Testis (tissue), 3 donors: Measurements from ENCODE around the gene VEZT. TPM values are rescaled to one million over a fixed set of nuclear protein-coding genes. Genes with fewer than 3 reads are reported as not detected.

ENCODE experiments used
- DNase-seq: peaks from one replicate; pipeline ENCODE4 v3.0.0-alpha.2; 2019
- H3K27ac ChIP-seq, 2 donors: fragments of 200-600 bp; sonication (generic); one replicate each; pipeline ENCODE4 v1.5.1; 2019
- H3K27me3 ChIP-seq: fragments of 200-600 bp; sonication (generic); one replicate; pipeline ENCODE4 v1.5.1; 2019
- H3K36me3 ChIP-seq: fragments of 200-600 bp; sonication (generic); one replicate; pipeline ENCODE4 v1.5.1; 2017; ENCODE audit warnings: low read depth; ENCODE audit errors: missing control alignments
- H3K4me1 ChIP-seq: fragments of 200-600 bp; sonication (generic); one replicate; pipeline ENCODE4 v1.5.1; 2019
- H3K4me3 ChIP-seq, 2 donors: fragments of 200-600 bp; sonication (generic); one replicate each; pipeline ENCODE4 v1.5.1; 2017 to 2019
- H3K9me3 ChIP-seq: fragments of 200-600 bp; sonication (generic); one replicate; pipeline ENCODE4 v1.5.1; 2017
- CTCF ChIP-seq, 3 experiments: fragments of 450-650 bp in 2 of 3; fragments of 200-600 bp in 1 of 3; sonication (generic) in 1 of 3; IDR thresholded peaks; one replicate each; pipeline ENCODE4 v1.5.1; 2016 to 2019; ENCODE audit warnings: antibody characterized with exemption in 3 of 3, mild to moderate bottlenecking in 2 of 3, moderate library complexity in 1 of 3
- POLR2A ChIP-seq: fragments of 450-650 bp; IDR thresholded peaks from one replicate; pipeline ENCODE4 v1.6.1; 2017; ENCODE audit warnings: antibody characterized with exemption, mild to moderate bottlenecking, moderate library complexity
- WGBS, 2 donors: methylation state at CpG; one replicate each; pipeline ENCODE4 v1.1.5; 2018; 5-methylcytosine and 5-hydroxymethylcytosine counted together
- intact Hi-C: fragments of 100-400 bp; cut with DNase I; formaldehyde crosslinking; loops from one replicate; pipeline ENCODE4 v1.15.1; 2023; ENCODE audit warnings: low total_unique reads
- polyA plus RNA-seq: library from polyadenylated mRNA; stranded (reverse); fragments of 350-450 nt; fragmentation: Illumina TruSeq; extraction: RNeasy Lipid Tissue Mini Kit (QIAGEN cat#74804); gene quantifications from one replicate; pipeline ENCODE4 v1.2.3, GENCODE V29; 2014; ENCODE audit warnings: low read depth, low replicate concordance; ENCODE audit not compliant: insufficient read depth
- total RNA-seq, 2 donors: library from RNA; depleted of rRNA; stranded (reverse); fragments of >200 nt; gene quantifications; one replicate each; pipeline ENCODE4 v1.2.3, GENCODE V29; 2016

VEZT gene
- total and polyA plus RNA-seq, 3 donors from 2014 or later: 31.7 to 112 (median 94.6) TPM

DNA sequence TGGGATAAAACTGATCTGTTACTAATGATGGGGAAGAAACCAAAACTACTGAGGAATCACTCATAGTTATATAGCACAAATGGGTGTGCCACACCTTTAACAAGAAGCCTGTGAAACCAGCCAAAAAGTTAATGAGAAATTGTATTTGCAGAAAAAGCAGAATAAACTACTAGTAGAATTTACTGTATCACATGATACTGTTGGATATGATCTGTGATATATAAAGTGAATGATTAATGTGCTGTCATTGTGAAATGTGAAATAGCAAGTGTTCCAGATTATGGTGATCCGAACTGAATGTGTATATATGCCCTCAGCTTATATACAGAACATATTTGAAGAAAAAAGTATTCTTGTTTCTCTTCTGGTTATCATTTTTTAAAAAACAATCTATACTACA is 30.5 kb downstream of the VEZT start:
- 85 to 93% methylated on average over 1 of the region's 1 CpG for WGBS, 2 donors
- H3K27ac ChIP-seq: no peak overlapping the region
- H3K4me3 ChIP-seq: no peak overlapping the region
- TF ChIP-seq POLR2A: no peak
- no peak for TF ChIP-seq CTCF (IDR thresholded peaks at IDR 0.05)
- H3K27me3 ChIP-seq: no peaks in the 10 kb centered on the region
- peaks cover 14% of the 10 kb centered on the region for H3K4me1 ChIP-seq
- no peak for DNase-seq
- intact Hi-C loops: no loop called here
- no peaks in the 10 kb centered on the region for H3K36me3 ChIP-seq
- no peaks in the 10 kb centered on the region for H3K9me3 ChIP-seq

DNA sequence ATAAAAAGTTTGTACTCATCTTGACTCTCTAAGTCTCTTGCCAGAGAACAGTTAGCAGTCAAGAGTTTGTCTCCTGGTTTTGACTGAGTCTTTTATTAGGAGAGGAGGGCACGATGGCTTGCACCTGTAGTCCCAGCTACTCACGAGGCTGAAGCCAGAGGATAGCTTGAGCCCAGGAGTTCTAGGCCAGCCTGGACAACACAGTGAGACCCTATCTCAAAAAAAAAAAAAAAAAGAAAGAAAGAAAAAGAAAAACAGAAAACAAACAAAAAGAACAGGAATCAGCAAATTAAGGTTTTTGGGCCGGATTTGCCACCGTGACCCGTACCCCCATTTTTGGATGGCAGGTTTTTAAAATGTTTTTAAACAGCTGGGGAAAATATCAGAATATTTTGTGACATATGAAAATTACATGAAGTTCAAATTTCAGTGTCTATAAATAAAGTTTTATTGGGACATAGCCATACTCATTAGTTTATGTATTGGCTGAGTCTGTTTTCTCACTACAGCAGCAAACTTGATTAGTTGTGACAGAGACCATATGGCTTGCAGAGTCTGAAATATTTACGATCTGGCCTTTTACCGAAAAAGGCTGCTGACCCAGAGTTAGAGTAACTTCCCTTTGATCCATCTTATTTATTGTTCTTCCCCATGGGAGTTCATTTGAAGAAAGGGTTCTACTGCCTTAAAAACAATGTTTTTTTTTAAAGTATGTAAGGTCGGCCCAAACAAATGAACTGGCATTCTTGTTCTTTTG is 31.2 kb downstream of the VEZT start:
- no peak overlapping the region for H3K27ac ChIP-seq

DNA sequence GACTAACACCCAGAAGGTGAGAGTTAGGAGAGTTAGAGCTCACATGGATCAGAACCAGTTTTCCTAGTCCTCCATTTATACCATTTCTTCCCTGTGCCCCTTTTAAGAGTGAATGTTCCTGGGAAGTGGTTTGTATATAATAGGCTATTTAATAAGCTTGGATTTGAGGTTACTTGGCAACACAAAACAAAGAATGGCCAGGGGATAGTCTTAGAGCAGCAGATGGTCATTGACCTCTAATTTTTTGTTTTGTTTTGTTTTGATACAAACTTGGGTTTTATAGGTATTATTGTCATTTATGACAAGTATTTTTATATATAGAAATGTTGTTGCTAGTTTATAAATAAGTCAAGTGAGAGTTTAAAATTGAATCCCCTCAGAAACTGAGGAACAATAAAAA is 35.8 kb downstream of the VEZT start:
- Histone ChIP-seq H3K36me3 (no peaks in the 10 kb centered on the region), H3K27me3 (no peaks in the 10 kb centered on the region), H3K27ac (no peak overlapping the region), H3K9me3 (no peaks in the 10 kb centered on the region), H3K4me1 (peaks cover 8% of the 10 kb centered on the region), H3K4me3 (no peak overlapping the region)
- DNase-seq: no peak
- intact Hi-C loops: no loop called here
- TF ChIP-seq CTCF (IDR thresholded peaks at IDR 0.05) (no peak), POLR2A (no peak)

More for the DNA sequence above, 31.2 kb downstream of the VEZT start:
- WGBS, 2 donors: 75 to 82% methylated on average over 8 of the region's 8 CpGs
- Histone ChIP-seq H3K4me1 (peaks cover 14% of the 10 kb centered on the region), H3K9me3 (no peaks in the 10 kb centered on the region), H3K36me3 (no peaks in the 10 kb centered on the region), H3K4me3 (no peak overlapping the region), H3K27me3 (no peaks in the 10 kb centered on the region)
- intact Hi-C loops: no loop called here
- DNase-seq: no peak
- TF ChIP-seq POLR2A (no peak), CTCF (IDR thresholded peaks at IDR 0.05) (no peak)

- TF ChIP-seq POLR2A (no peak), CTCF (IDR thresholded peaks at IDR 0.05) (no peak)
- no peak for DNase-seq
- Histone ChIP-seq H3K4me3 (no peak overlapping the region), H3K4me1 (no peaks in the 10 kb centered on the region), H3K9me3 (no peaks in the 10 kb centered on the region), H3K36me3 (no peaks in the 10 kb centered on the region), H3K27ac (no peak overlapping the region), H3K27me3 (no peaks in the 10 kb centered on the region)
- WGBS, 2 donors: 89 to 93% methylated on average over 3 of the region's 3 CpGs
- intact Hi-C loops: no loop called here
Observed at GRCh38 chr12:95257541-95257940, 39.9 kb downstream of the VEZT start.

DNA sequence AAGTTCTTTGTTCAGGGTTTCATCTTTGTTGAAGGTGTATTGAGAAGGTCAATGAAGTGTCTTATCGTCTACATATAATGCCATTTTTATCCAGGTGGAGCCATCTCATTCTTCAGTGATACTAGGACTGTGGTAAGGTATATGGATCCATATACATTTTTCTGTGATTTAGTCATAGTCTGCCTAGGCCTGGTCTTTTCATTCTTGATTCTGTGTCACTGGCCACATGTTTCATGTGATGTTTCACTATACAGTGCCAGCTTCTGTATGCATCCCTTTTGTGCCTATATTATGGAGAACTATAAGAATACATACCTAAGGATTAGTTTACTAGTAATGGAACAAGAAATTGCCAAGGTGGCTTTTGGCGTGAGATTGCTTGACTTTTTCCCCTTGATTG is 40.5 kb downstream of the VEZT start:
- H3K27ac ChIP-seq: no peak overlapping the region
- H3K4me3 ChIP-seq: no peak overlapping the region
- no peaks in the 10 kb centered on the region for H3K36me3 ChIP-seq
- no peaks in the 10 kb centered on the region for H3K27me3 ChIP-seq
- TF ChIP-seq POLR2A (no peak), CTCF (IDR thresholded peaks at IDR 0.05) (no peak)
- H3K9me3 ChIP-seq: no peaks in the 10 kb centered on the region
- no peaks in the 10 kb centered on the region for H3K4me1 ChIP-seq
- WGBS, 2 donors: 96 to 98% methylated on average over 2 of the region's 2 CpGs
- DNase-seq: no peak
- intact Hi-C loops: no loop called here
